SIG-M5 treated with dmso at 0.1 percent for 504 hours (cell line): ENCODE measurements around the gene ZNF341.

Source experiments
- DNase-seq: peaks from one replicate; lab custom pipeline; 2025; ENCODE audit not compliant: unreplicated experiment; lab: John Stamatoyannopoulos, UW

Gene ZNF341

GRCh38 chr20:33701629-33702450 lies 30.0 kb upstream of the ZNF341 start:
- no peak for DNase-seq

DNA sequence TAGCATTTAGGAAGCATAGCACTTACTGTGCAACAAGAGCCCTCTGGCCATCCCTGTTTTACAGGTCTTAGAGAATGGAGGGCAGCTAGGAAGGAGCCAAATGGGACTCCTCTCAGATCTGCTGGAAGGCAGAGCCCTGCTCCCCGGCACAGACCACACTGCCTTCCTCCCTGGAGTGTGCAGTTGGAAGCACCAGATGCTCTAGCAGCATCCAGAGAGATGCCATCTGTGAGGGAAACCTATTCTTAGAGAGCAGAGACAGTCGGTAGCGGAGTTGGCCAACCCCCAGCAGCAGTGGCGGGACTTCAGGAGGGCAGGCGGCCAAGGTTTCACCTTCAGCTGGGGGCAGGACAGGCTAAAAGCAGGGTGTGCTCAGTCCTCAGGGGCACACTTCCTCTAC lies 28.9 kb upstream of the ZNF341 start:
- no peak for DNase-seq

DNA sequence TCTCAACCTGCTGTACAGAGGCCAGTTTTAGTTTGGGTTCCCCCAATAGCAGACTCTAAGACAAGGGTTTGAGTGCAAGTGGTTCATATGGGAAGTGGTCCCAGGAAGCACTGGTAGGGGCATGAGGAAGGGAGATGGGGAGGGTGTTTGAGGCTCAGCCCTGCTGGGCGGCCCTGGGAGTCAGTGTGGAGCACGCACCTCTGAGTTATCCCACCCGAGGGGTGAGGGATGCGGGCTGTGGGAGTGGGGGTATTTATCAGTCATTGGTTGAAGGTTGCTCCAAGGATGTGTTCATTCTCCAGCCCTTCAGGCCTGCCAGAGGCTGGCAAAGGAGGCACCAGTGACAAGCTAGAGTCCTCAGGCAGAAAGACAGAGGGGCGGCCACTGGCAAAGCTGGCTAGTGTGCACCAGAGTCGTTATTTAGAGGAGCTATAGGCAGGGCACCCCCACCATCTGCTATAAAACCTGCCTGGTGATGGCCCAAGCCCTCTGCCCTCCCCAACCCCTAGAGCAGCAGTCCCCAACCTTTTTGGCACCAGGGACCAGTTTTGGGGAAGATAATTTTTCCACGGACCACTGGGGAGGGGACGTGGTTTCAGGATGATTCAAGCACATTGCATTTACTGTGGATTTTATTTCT lies 28.2 kb upstream of the ZNF341 start:
- DNase-seq = no peak

DNA sequence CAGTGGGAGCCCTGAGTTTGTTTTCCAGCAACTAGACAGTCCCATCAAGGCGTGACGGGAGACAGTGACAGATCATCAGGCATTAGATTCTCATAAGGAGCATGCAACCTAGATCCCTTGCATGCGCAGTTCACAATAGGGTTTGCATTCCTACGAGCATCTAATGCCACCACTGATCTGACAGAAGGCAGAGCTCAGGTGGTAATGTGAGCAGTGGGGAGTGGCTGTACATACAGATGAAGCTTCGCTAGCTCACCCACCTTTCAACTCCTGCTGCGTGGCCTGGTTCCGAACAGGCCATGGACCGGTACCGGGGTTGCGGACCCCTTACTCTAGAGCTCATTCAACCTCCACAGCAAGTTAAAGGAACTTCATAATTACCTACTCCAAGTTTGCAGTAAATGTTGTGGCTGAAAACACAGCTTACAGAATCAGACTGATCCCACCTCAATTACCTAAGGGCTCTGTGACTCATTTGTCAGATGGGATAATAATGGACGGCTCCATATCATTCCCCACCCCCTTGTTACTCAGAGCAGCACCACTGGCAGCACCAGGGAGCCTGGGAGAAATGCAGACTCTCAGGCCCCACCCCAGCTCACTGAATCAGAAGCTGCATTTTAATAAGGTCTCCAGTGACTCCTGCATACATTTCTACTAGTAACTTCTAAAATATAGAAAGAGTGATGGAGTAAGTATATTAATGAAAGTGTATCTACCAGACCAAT lies 27.4 kb upstream of the ZNF341 start:
- DNase-seq = no peak

GRCh38 chr20:33707668-33708067 lies 24.1 kb upstream of the ZNF341 start:
- DNase-seq = no peak

DNA sequence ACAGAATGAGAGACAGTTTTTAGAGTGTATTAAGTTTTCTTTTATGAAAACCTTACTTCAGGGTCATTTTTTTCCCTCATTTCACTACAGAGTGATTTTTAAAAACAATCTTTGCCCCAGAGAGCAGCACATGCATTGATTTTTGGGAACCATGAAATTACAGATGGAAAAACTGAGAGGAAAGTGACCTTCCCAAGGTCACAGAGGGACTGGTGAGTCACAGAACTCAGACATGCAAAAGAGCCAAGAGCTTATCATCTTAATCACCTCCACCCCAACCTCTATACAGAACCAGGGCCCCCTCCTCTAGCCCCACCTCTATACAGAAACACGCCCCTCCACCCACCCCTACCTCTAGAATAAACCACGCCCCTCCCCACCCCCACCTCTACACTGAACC lies 22.4 kb upstream of the ZNF341 start:
- DNase-seq = no peak

DNA sequence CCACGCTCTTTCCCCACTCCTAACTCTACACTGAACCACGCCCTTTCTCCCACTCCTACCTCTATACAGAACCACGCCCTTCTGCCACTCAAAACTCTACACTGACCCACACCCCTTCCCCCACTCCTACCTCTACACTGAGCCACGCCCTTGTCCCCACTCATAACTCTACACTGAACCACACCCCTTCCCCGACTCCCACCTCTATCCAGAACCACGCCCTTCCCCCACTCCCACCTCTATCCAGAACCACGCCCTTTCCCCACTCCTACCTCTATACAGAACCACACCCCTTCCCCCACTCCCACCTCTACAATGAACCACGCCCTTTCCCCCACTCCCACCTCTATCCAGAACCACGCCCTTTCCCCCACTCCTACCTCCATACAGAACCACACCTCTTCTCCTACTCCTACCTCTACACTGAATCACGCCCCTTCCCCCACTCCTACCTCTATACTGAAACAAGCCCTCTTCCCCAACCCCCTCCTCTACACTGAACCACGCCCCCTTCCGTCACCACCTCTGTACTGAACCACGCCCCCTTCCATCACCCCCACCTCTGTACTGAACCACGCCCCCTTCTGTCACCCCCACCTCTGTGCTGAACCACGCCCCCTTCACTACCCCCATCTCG lies 21.8 kb upstream of the ZNF341 start:
- DNase-seq = no peak

DNA sequence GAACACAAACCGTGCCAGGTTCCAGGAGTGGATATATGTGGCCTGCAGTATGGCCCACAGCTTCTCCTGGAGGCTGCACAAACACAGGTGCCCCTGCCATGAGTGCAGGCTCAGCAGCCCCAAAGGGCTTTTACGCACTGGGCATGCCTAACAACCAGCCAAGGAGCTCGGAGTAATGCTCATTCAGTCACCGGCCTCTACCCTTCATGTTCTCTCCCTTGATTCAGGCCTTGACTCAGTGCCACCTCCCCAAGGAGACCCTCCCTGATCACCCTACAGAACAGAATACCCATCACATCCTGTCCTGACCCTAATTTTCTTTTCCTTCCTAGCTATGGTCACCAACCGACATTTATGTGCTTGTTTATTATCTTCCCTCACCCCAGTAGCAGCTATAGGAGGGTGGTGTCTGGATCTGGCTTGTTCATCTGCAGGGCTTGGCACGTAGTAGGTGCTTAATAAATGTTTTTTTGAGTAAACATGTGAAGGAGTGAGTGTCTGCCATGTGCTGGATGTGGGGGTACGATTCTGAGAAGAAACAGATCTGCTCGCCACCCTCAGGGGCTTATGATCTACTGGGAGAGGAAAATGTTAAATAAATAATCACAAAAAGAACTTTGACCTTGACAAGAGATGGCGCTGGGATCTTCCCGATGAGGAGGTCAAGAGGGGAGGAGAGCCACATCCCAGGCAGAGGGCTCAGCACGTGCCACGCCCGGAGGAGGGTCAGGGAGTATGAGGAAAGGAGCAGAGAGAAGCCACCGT lies 20.9 kb upstream of the ZNF341 start:
- DNase-seq = no peak

- no peak for DNase-seq
Measured at GRCh38 chr20:33711446-33711738, 20.4 kb upstream of the ZNF341 start.

DNA sequence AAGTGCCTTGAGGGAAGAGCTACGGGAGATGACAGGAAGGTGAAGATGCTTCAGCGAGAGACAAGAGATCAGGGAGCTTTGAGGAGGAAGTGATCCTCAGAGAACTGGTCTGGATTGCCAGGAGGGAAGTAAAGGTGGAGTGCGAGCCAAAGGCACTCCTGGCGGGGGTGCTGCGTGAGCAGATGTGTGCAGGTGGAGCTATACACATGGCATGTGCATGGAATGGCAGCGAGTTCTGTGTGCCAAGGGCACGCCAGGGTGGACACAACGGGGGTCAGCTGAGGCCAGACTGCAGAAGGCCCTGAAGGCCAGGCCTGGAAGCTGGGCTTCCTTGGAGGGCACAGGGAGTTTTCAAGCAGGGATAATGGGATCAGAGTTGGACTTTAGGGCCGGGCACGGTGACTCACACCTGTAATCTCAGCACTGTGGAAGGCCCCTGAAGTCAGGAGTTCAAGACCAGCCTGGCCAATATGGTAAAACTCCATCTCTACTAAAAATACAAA lies 17.9 kb upstream of the ZNF341 start:
- no peak for DNase-seq

DNA sequence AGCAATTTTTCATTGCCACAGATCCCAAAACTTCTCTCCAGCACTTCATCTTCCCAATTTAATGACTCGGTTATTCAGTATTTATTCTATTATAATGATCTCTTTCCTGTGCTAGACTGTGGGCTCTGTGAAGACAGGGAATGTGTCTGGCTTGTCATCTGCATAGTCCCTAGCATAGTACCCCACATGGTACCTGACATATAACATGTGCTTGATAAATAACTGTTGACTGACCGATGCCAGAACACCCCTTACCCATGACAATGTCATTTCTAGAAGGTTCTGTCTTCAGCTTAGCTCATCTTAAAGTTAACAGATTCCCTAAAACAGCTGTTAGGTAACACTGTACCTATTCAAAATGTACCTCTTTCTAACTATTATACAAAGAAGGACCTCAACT lies 15.3 kb upstream of the ZNF341 start:
- no peak for DNase-seq

GRCh38 chr20:33719277-33719988 lies 12.4 kb upstream of the ZNF341 start:
- DNase-seq = no peak

- DNase-seq = peak; percentile 98
Measured at GRCh38 chr20:33719989-33720709, 11.6 kb upstream of the ZNF341 start, which contains the start of gene PXMP4. TSS of gene PXMP4 (minus strand) at chr20:33720310. CDS start at chr20:33720207, 103 bp downstream.

GRCh38 chr20:33721391-33722140 lies 10.2 kb upstream of the ZNF341 start:
- no peak for DNase-seq

GRCh38 chr20:33724439-33725094 lies 7.2 kb upstream of the ZNF341 start:
- peak; percentile 93 for DNase-seq

DNA sequence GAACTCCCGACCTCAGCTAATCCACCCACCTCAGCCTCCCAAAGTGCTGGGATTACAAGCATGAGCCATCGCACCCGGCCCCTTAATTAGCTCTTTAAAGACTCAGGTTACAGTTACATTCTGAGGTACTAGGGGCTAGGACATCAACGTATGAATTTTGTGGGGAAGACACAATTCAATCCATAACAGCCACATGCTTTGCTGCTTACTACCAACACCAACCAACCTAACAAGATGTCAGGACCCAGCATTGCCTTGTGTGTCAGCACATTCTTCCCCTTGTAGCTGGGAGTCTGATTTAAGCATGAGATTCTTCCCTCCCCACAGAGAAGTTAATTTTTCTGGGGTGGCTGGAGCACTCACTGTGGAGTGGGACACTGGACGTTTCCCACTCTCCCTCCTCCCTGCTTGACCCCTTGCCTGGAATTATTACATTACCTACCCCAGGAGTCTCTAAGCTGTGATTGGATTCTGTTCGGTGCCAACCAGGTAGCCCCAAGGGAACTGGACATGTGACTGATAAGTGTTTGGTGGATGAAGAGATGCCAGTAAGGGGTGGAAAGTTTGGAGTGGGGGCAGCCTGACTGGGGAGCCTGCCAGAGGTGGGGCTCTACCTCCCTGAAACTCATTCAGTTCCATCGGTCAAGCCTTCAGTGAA lies 6.1 kb upstream of the ZNF341 start:
- DNase-seq = no peak

- DNase-seq = no peak
Measured at GRCh38 chr20:33727115-33727479, 4.7 kb upstream of the ZNF341 start.

GRCh38 chr20:33727806-33728205 lies 4.0 kb upstream of the ZNF341 start:
- no peak for DNase-seq
